ENCODE data around the gene MAGEB2. TPM values are rescaled to one million over a fixed set of nuclear protein-coding genes. Genes with fewer than 3 reads are reported as not detected.

MAGEB2 gene
- total RNA-seq, 3 donors from 2014 or later = not detected

DNA sequence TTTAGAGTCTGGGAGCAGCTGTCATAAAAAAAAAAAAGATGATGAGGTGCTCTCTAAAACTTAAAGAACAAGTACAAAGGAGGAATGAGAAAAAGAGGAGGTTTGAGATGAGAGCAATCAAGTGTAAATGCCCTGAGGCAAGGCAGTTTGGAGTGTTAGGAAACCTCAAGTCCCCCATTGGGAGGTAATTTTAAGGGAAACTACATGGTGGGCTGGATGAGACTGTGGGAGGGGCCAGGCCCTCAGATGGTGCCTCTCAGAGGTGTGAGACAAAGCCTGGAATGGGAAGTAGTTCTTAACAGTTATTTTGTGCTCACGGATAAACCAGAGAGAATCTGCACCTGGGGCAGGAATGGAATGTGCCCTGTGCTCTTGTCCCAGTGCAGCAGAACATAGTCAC is 13.2 kb downstream of the MAGEB2 start:
- no peak overlapping the region for H3K4me3 ChIP-seq
- no peak for ATAC-seq
- DNase-seq = no peak
- intact Hi-C loops (cut with DNase I, micrococcal nuclease) = no loop called here
- TF ChIP-seq, protein P1, sequence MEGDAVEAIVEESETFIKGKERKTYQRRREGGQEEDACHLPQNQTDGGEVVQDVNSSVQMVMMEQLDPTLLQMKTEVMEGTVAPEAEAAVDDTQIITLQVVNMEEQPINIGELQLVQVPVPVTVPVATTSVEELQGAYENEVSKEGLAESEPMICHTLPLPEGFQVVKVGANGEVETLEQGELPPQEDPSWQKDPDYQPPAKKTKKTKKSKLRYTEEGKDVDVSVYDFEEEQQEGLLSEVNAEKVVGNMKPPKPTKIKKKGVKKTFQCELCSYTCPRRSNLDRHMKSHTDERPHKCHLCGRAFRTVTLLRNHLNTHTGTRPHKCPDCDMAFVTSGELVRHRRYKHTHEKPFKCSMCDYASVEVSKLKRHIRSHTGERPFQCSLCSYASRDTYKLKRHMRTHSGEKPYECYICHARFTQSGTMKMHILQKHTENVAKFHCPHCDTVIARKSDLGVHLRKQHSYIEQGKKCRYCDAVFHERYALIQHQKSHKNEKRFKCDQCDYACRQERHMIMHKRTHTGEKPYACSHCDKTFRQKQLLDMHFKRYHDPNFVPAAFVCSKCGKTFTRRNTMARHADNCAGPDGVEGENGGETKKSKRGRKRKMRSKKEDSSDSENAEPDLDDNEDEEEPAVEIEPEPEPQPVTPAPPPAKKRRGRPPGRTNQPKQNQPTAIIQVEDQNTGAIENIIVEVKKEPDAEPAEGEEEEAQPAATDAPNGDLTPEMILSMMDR (IDR thresholded peaks at IDR 0.05) = no peak
- no peaks in the 10 kb centered on the region for H3K9me3 ChIP-seq
- no peaks in the 10 kb centered on the region for H3K36me3 ChIP-seq (ENCODE audit: low read depth)
- no peaks in the 10 kb centered on the region for H3K4me1 ChIP-seq (ENCODE audit: low read depth)

DNA sequence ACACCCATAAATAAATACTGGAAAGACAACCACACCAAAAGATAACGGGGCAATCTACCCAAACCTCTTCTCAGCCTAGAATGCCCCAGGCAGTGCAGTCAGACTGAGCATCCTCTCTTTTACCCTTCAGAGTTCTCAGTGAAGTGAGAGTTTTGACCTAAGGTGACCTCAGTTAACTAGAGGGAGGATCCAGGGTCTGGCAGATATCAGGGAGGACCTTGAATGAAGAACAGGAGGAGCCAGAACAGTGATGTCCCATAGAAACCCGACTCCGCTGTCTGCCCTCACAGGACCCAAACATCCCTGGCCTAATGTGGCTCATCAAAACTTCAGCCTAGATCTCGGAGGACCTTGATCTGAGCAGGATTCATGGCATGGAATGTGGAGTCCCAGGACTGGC is 15.0 kb downstream of the MAGEB2 start, which contains the start of gene MAGEB3:
Gene MAGEB3 (plus strand): TSS at position 263 of the 400 bp plus-strand sequence. CDS start 5,268 bp downstream, outside the sequence.
- H3K4me3 ChIP-seq = no peak within 1 kb of the TSS
- H3K4me1 ChIP-seq (ENCODE audit: low read depth) = no peaks in the 10 kb centered on the region
- no peak for ATAC-seq
- TF ChIP-seq, protein P1 (IDR thresholded peaks at IDR 0.05) = no peak
- intact Hi-C loops (cut with DNase I, micrococcal nuclease) = no loop called here
- DNase-seq = no peak
- no peaks in the 10 kb centered on the region for H3K9me3 ChIP-seq
- H3K36me3 ChIP-seq (ENCODE audit: low read depth) = no peaks in the 10 kb centered on the region

DNA sequence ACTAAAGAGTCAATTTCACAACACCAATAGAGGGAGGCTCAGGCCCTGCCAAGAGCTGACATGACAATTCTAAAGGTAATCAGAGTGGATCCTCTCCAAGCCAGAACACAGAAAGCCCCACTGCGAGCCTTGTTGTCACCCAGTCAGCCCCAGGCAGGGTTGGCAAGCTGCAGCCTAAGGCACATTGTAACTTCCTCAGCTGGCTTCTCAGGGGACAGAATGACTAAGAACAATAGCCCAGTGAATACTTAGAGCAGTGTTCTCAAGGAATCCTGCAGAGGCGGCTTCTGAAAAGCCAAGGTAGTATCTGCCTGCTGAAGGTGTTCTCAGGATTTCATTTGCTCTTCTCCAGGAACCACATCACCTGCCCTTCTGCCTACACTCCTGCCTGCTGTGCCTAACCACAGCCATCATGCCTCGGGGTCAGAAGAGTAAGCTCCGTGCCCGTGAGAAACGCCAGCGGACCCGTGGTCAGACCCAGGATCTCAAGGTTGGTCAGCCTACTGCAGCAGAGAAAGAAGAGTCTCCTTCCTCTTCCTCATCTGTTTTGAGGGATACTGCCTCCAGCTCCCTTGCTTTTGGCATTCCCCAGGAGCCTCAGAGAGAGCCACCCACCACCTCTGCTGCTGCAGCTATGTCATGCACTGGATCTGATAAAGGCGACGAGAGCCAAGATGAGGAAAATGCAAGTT is 26.5 kb downstream of the MAGEB2 start, which contains the start of gene MAGEB4:
Gene MAGEB4 (plus strand): TSS at position 277 of the 692 bp plus-strand sequence. CDS start 136 bp downstream, at position 413.
- DNase-seq = no peak
- no peak for ATAC-seq
- intact Hi-C loops (cut with DNase I, micrococcal nuclease) = no loop called here
- Histone ChIP-seq H3K4me1 (ENCODE audit: low read depth) (no peaks in the 10 kb centered on the region), H3K9me3 (no peaks in the 10 kb centered on the region), H3K36me3 (ENCODE audit: low read depth) (no peaks in the 10 kb centered on the region), H3K4me3 (no peak within 1 kb of the TSS)
- TF ChIP-seq, protein P1 (IDR thresholded peaks at IDR 0.05) = no peak

DNA sequence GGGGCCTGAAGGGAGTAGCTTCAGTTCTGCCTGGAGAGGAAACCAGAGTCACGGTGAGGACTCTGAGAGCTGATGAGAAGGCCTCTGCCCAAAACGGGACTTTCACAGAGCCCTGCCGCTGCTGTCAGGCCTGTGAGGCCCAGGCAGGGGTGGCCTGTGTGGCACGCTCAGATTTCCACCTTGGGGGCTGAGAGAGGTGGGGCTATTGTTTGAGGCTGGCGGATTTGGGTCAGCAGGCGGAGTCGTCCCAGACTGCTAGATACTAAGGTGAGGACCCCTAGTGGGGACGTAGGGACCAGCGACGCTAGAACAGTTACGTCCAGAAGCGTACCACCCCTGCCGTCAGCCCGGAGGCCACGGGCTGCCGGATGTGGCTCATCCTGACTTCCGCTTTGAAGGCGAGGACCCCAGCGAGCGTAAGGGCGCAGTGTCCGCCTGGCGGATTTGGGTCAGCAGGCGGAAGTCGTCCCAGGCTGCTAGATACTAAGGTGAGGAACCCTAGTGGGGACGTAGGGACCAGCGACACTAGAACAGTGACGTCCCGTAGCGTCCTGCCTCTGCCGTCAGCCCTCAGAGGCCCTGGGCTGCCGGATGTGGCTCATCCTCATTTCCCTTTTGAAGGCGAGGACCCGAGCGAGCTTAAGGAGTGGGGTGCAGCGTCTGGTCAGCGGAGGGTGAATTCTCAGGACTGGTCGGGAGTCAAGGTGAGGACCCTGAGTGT is 31.6 kb downstream of the MAGEB2 start, which contains the start of gene MAGEB1:
Gene MAGEB1 (plus strand): TSS at position 378 of the 721 bp plus-strand sequence. CDS start 3,348 bp downstream, outside the sequence.
- ATAC-seq (no peak), DNase-seq (no peak)
- no peak within 1 kb of the TSS for H3K4me3 ChIP-seq
- TF ChIP-seq, protein P1 (IDR thresholded peaks at IDR 0.05) = no peak
- no peaks in the 10 kb centered on the region for H3K4me1 ChIP-seq (ENCODE audit: low read depth)
- intact Hi-C loops (cut with DNase I, micrococcal nuclease) = no loop called here
- H3K9me3 ChIP-seq = no peaks in the 10 kb centered on the region
- no peaks in the 10 kb centered on the region for H3K36me3 ChIP-seq (ENCODE audit: low read depth)

DNA sequence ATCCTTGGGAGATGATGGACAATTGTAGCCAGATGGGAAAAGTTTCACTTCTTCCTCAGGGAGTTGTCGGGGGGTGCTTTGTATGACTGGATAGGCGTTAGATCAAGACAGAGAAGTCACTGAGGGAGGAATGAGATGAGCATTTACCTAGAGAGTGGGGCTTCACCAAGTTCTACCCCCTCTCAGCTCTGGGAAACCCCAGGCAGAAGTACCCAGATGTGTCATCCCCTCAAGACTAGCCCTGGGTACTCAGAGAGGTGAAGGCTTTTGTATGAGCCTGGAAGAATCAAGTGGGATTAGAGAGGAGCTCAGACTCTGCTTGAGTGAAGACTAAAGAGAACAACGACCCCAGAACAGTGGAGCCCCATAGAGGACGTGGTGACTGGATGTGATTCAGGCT is 33.5 kb downstream of the MAGEB2 start:
- H3K4me3 ChIP-seq = no peak overlapping the region
- intact Hi-C loops (cut with DNase I, micrococcal nuclease) = no loop called here
- DNase-seq (no peak), ATAC-seq (no peak)
- no peaks in the 10 kb centered on the region for H3K36me3 ChIP-seq (ENCODE audit: low read depth)
- TF ChIP-seq, protein P1 (IDR thresholded peaks at IDR 0.05) = no peak
- H3K4me1 ChIP-seq (ENCODE audit: low read depth) = no peaks in the 10 kb centered on the region
- no peaks in the 10 kb centered on the region for H3K9me3 ChIP-seq

All from mucosa of descending colon (tissue), 3 donors.